GM23338 (cell line): ENCODE data around the gene FAM72A.

Experiments used
- CREB1 ChIP-seq: fragments of 250-450 bp; sonication (Bioruptor Pico); IDR thresholded peaks from 2 replicates; pipeline ENCODE4 v1.5.0; 2020; ENCODE audit warnings: low read depth, mild to moderate bottlenecking, moderate library complexity
- CTCF ChIP-seq, 2 experiments: fragments of 200-600 bp in 1 of 2; sonication (generic) in 1 of 2; conservative IDR thresholded peaks; 2 replicates each; pipeline versions ENCODE4 v1.5.1 to v1.6.1; 2016 to 2017; ENCODE audit warnings: antibody characterized with exemption in 2 of 2, low read depth in 2 of 2, mild to moderate bottlenecking in 2 of 2, moderate library complexity in 1 of 2
- EZH2 ChIP-seq: fragments of 200-600 bp; sonication (generic); IDR thresholded peaks from one replicate; pipeline ENCODE4 v1.8.0; 2017; ENCODE audit warnings: antibody characterized with exemption, mild to moderate bottlenecking, low read depth; ENCODE audit not compliant: unreplicated experiment
- EZH2phosphoT487 ChIP-seq: fragments of 200-600 bp; sonication (generic); IDR thresholded peaks from one replicate; pipeline ENCODE4 v1.8.1; 2018; ENCODE audit warnings: antibody characterized with exemption; ENCODE audit not compliant: unreplicated experiment
- JUNB ChIP-seq: IDR thresholded peaks from one replicate; pipeline ENCODE4 v1.6.1; 2016; ENCODE audit warnings: antibody characterized with exemption; ENCODE audit not compliant: unreplicated experiment
- POLR2AphosphoS5 ChIP-seq: IDR thresholded peaks from 2 replicates; pipeline ENCODE4 v1.6.1; 2016; ENCODE audit warnings: antibody characterized with exemption, low read depth
- TF ChIP-seq, protein P1 (sequence below): IDR thresholded peaks from one replicate; pipeline ENCODE4 v1.6.1; 2018; ENCODE audit warnings: antibody characterized with exemption; ENCODE audit not compliant: unreplicated experiment

- TF ChIP-seq CTCF (conservative IDR thresholded peaks at IDR 0.05; ENCODE audit: low read depth in 2 of 2), result no peak
- no peak for TF ChIP-seq EZH2phosphoT487
- TF ChIP-seq, protein P1, sequence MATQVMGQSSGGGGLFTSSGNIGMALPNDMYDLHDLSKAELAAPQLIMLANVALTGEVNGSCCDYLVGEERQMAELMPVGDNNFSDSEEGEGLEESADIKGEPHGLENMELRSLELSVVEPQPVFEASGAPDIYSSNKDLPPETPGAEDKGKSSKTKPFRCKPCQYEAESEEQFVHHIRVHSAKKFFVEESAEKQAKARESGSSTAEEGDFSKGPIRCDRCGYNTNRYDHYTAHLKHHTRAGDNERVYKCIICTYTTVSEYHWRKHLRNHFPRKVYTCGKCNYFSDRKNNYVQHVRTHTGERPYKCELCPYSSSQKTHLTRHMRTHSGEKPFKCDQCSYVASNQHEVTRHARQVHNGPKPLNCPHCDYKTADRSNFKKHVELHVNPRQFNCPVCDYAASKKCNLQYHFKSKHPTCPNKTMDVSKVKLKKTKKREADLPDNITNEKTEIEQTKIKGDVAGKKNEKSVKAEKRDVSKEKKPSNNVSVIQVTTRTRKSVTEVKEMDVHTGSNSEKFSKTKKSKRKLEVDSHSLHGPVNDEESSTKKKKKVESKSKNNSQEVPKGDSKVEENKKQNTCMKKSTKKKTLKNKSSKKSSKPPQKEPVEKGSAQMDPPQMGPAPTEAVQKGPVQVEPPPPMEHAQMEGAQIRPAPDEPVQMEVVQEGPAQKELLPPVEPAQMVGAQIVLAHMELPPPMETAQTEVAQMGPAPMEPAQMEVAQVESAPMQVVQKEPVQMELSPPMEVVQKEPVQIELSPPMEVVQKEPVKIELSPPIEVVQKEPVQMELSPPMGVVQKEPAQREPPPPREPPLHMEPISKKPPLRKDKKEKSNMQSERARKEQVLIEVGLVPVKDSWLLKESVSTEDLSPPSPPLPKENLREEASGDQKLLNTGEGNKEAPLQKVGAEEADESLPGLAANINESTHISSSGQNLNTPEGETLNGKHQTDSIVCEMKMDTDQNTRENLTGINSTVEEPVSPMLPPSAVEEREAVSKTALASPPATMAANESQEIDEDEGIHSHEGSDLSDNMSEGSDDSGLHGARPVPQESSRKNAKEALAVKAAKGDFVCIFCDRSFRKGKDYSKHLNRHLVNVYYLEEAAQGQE, result no peak
- TF ChIP-seq EZH2, result no peak
- TF ChIP-seq POLR2AphosphoS5, result no peak
- no peak for TF ChIP-seq CREB1 (CRISPR knock-in tag)
- no peak for TF ChIP-seq JUNB
These were observed 66.4 kb downstream of the FAM72A start for GRCh38 chr1:206136241-206136640.
